ENCODE data around the gene CYBA.

GRCh38 chr16:88649195-88649923 is 1.5 kb downstream of the CYBA start:
- TF ChIP-seq TAF1 (IDR thresholded peaks at IDR 0.05; ENCODE audit: control insufficient read depth, extremely low read depth, insufficient read depth, low read length, severe bottlenecking) (no peak), CTCF (IDR thresholded peaks at IDR 0.05 in 2 of 3, conservative IDR thresholded peaks at IDR 0.05 in 1 of 3; ENCODE audit: insufficient read depth in 2 of 3, low read depth in 1 of 3, low read length in 3 of 3) (no peak), MYC (IDR thresholded peaks at IDR 0.05; ENCODE audit: low read depth, low read length) (no peak), MYC (CRISPR knock-in tag; IDR thresholded peaks at IDR 0.05; ENCODE audit: borderline replicate concordance, low read depth) (no peak), POLR2A (conservative IDR thresholded peaks at IDR 0.05) (no peak), STAT5A (IDR thresholded peaks at IDR 0.05; ENCODE audit: borderline replicate concordance, low read length) (no peak), ZNF224 (CRISPR knock-in tag; IDR thresholded peaks at IDR 0.05) (no peak)
